Aorta (tissue), 5 donors: ENCODE data around the gene ABCB6. TPM values are rescaled to one million over a fixed set of nuclear protein-coding genes. Genes with fewer than 3 reads are reported as not detected.

Source experiments
- ATAC-seq: fragments of 200-7000 bp; cut with Tn5 transposase; one replicate; pipeline ENCODE4 v1.9.1; 2022; ENCODE audit warnings: moderate library complexity; ENCODE audit not compliant: low FRiP score
- DNase-seq, 2 donors: peaks; one replicate each; pipeline ENCODE4 v3.0.0-alpha.2; 2020
- H3K27ac ChIP-seq, 2 donors: one replicate each; pipeline ENCODE4 v1.5.1; 2013; ENCODE audit warnings: low read length in 2 of 2, mild to moderate bottlenecking in 2 of 2, moderate library complexity in 2 of 2, control low read depth in 1 of 2, inconsistent platforms in 1 of 2, low read depth in 1 of 2
- H3K27me3 ChIP-seq, 2 donors: one replicate each; pipeline ENCODE4 v1.6.1; 2013; ENCODE audit warnings: control low read depth in 1 of 2, low read length in 1 of 2, mild to moderate bottlenecking in 1 of 2, moderate library complexity in 1 of 2; ENCODE audit not compliant: insufficient read depth in 2 of 2, control insufficient read depth in 1 of 2
- H3K36me3 ChIP-seq, 2 donors: one replicate each; pipeline ENCODE4 v1.6.1; 2013; ENCODE audit warnings: control low read depth in 1 of 2, low read length in 1 of 2, mild to moderate bottlenecking in 1 of 2; ENCODE audit not compliant: insufficient read depth in 2 of 2, control insufficient read depth in 1 of 2
- H3K4me1 ChIP-seq, 2 donors: one replicate each; pipeline ENCODE4 v1.6.1; 2013; ENCODE audit warnings: low read length in 2 of 2, control low read depth in 1 of 2, mild to moderate bottlenecking in 1 of 2, moderate library complexity in 1 of 2; ENCODE audit not compliant: insufficient read depth in 2 of 2, control insufficient read depth in 1 of 2
- H3K4me3 ChIP-seq, 2 donors: one replicate each; pipeline ENCODE4 v1.5.1; 2013; ENCODE audit warnings: low read length in 2 of 2, control low read depth in 1 of 2, mild to moderate bottlenecking in 1 of 2
- H3K9me3 ChIP-seq: one replicate; pipeline ENCODE4 v1.6.1; 2013; ENCODE audit warnings: mild to moderate bottlenecking, low read length; ENCODE audit not compliant: control insufficient read depth
- WGBS, 2 donors: extraction: QIAGEN DNeasy Blood & Tissue Kit; methylation state at CpG; one replicate each; pipeline ENCODE4 v1.1.7; 2013; 5-methylcytosine and 5-hydroxymethylcytosine counted together
- intact Hi-C, 2 donors: fragments of 100-400 bp; cut with DNase I; formaldehyde crosslinking; loops; one replicate each; pipeline versions ENCODE4 v1.14.2 to v1.15.0; 2022
- polyA plus RNA-seq, 2 donors: library from polyadenylated mRNA; stranded (reverse); fragments of 200-250 nt; gene quantifications; one replicate each; pipeline ENCODE4 v1.2.3, GENCODE V29; 2013
- total RNA-seq, 2 donors: library from RNA; stranded (reverse); fragmentation: NEBNext Ultra II Directional; extraction: Animal tissue kit (Norgen Biotek cat#: 25700); gene quantifications; one replicate each; pipeline ENCODE4 v1.2.1, GENCODE V29; 2021
- donor health status: healthy with polysubstance abuse.
- donor health status: Bipolar disorder and iron deficiency.
- donor health status: DM: no; HTN: no; CAD: no.
- donor health status: DM: no; HTN: no; CAD: no.
- donor health status: DM: yes; HTN: yes; CAD: no.

Gene ABCB6
- total and polyA plus RNA-seq, 4 donors, result 16.5 to 72.5 (median 22.9) TPM

DNA sequence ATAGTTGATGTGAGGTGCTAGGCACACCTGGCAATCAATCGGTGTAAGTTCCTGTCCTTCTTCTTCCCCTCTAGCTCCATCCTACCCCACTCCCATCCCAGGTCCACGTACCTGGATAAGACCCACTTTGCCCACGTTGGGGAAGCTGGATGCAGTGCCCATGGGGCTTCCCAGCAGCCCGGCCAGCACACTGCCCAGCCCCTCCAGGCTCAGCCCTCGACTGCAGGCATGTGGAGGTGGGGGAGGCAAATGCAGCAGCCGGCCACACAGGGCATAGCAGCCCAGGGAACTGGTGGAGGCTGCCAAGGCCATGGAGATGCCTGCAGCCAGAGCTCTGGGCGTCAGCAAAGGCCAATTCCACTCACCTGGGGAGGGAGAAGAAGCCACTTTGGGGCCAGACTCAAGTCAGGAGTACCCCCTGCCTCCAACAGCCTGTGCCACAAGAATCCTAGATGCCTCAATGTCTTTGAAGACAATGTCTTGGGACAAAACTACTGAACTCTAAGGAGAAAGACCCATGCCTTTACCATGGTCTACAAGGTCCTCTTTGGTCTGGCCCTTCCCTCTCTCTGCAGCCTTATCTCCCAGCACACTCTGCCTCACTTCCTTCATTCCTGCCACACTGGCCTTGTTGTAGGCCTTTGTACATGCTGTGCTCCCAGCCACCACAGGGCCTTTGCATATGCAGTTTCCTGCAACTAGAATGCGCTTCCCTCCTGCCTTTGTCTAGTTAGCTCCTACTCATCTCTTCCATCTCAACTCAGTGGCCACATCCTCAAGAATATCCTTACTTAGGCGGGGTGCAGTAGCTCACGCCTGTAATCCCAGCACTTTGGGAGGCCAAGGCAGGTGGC, 53.5 kb downstream of the ABCB6 start:
- H3K27ac ChIP-seq, result no peak overlapping the region
- DNase-seq (no peak), ATAC-seq (no peak)

DNA sequence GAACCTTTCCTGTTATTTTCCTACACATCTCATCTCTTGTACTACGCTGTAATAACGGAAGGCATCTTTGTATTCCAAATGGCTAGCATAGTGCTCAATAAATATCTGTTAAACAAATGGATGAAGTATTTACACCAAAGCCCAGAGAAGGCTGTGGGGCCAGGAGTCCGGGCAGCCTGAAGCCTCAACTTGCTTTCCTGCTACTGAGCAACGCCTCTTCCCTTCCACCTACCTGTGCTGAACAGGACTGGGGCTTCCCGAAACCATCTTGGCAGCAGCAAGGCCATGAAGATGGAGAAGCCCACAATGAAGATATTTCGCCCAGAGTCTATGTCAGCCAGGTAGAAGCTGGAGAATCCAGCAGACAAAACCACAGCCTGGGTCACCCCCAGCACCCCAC, 55.6 kb downstream of the ABCB6 start:
- no peak overlapping the region for H3K4me3 ChIP-seq
- intact Hi-C loops, result loop anchor here in 1 of 2 donors (10.0 kb wide), 1 partner anchor 372 kb away; no protein-coding TSS in a partner anchor
- H3K36me3 ChIP-seq, result peaks cover 0 to under 1% of the 10 kb centered on the region in 2 donors
- no peaks in the 10 kb centered on the region for H3K27me3 ChIP-seq
- no peak overlapping the region for H3K27ac ChIP-seq
- H3K4me1 ChIP-seq, result no peaks in the 10 kb centered on the region
- no peaks in the 10 kb centered on the region for H3K9me3 ChIP-seq
- ATAC-seq (no peak), DNase-seq (no peak)
- 95 to 96% methylated on average over 6 of the region's 6 CpGs for WGBS, 2 donors

More for the DNA sequence above, 53.5 kb downstream of the ABCB6 start:
- Histone ChIP-seq H3K36me3 (no peaks in the 10 kb centered on the region), H3K4me3 (no peak overlapping the region), H3K4me1 (no peaks in the 10 kb centered on the region), H3K27me3 (no peaks in the 10 kb centered on the region), H3K9me3 (no peaks in the 10 kb centered on the region)
- WGBS, 2 donors, result 89 to 90% methylated on average over 10 of the region's 10 CpGs
- intact Hi-C loops, result loop anchor here in 1 of 2 donors (10.0 kb wide), 1 partner anchor 370 kb away; no protein-coding TSS in a partner anchor

- DNase-seq (no peak), ATAC-seq (no peak)
- H3K36me3 ChIP-seq, result peaks cover 0 to 5% of the 10 kb centered on the region in 2 donors
- intact Hi-C loops, result loop anchor here in 1 of 2 donors (2.0 to 10.0 kb wide), 2 partner anchors 58 to 374 kb away; partner anchors contain the start of gene ABCB6
- H3K9me3 ChIP-seq, result no peaks in the 10 kb centered on the region
- 81 to 83% methylated on average over 4 of the region's 4 CpGs for WGBS, 2 donors
- H3K27me3 ChIP-seq, result no peaks in the 10 kb centered on the region
- peak overlapping the region in 1 of 2 donors; percentile 52 for H3K27ac ChIP-seq
- peak overlapping the region in 1 of 2 donors; percentile 73 for H3K4me3 ChIP-seq
- H3K4me1 ChIP-seq, result no peaks in the 10 kb centered on the region
Observed at GRCh38 chr2:219161097-219161496, 57.7 kb downstream of the ABCB6 start.

- Histone ChIP-seq H3K4me3 (peak within 1 kb of the TSS; percentile 20 to 73), H3K36me3 (peaks cover 0 to 5% of the 10 kb centered on the region in 2 donors), H3K27ac (peak within 1 kb of the TSS in 1 of 2 donors; percentile 83), H3K4me1 (no peaks in the 10 kb centered on the region), H3K27me3 (no peaks in the 10 kb centered on the region), H3K9me3 (no peaks in the 10 kb centered on the region)
- peak; percentile 98 to 99 for DNase-seq
- ATAC-seq, result peak; percentile 98
- WGBS, 2 donors, result 1% methylated on average over 58 to 70 of the region's 70 CpGs
- intact Hi-C loops, result loop anchor here in 1 of 2 donors (1.0 to 10.0 kb wide), 3 partner anchors 58 to 374 kb away; partner anchors contain the start of gene ABCB6
Observed at GRCh38 chr2:219160186-219161017, 58.4 kb downstream of the ABCB6 start, which contains the start of gene NHEJ1. Gene NHEJ1, minus strand, starts transcription at chr2:219160815. Its CDS starts 2,453 bp downstream, at chr2:219158362.

Other genes starting within 250 kb of the ABCB6 start
- not detected for gene FEV, start 233.8 kb downstream of the ABCB6 start, total RNA-seq
- 1 to 10 TPM in 1 of 2 donors, not detected in 1; 1.9 TPM for gene FEV, start 233.8 kb downstream of the ABCB6 start, polyA plus RNA-seq
- gene CRYBA2, start 225.5 kb downstream of the ABCB6 start, total RNA-seq, result not detected
- not detected for gene CRYBA2, start 225.5 kb downstream of the ABCB6 start, polyA plus RNA-seq
- not detected for gene CFAP65, start 177.4 kb downstream of the ABCB6 start, total RNA-seq
- under 1 TPM in 1 of 2 donors, not detected in 1; 0.15 TPM for gene CFAP65, start 177.4 kb downstream of the ABCB6 start, polyA plus RNA-seq
- gene IHH, start 158.0 kb downstream of the ABCB6 start, total RNA-seq, result not detected
- 1 to 10 TPM in 1 of 2 donors, under 1 TPM in 1; 0.05 to 2.0 TPM for gene IHH, start 158.0 kb downstream of the ABCB6 start, polyA plus RNA-seq
- 1 to 10 TPM; 6.8 to 9.8 TPM for gene NHEJ1, start 58.1 kb downstream of the ABCB6 start, total RNA-seq
- gene NHEJ1, start 58.1 kb downstream of the ABCB6 start, polyA plus RNA-seq, result 1 to 10 TPM; 8.1 to 8.9 TPM
- 1 to 10 TPM; 3.5 to 7.3 TPM for gene SLC23A3, start 48.9 kb downstream of the ABCB6 start, total RNA-seq
- 1 to 10 TPM; 1.6 to 4.7 TPM for gene SLC23A3, start 48.9 kb downstream of the ABCB6 start, polyA plus RNA-seq
- 10 to 100 TPM; 36.9 to 50.0 TPM for gene CNPPD1, start 42.0 kb downstream of the ABCB6 start, total RNA-seq
- 10 to 100 TPM; 23.9 to 52.3 TPM for gene CNPPD1, start 42.0 kb downstream of the ABCB6 start, polyA plus RNA-seq
- gene RETREG2, start 40.7 kb downstream of the ABCB6 start, total RNA-seq, result 10 to 100 TPM; 48.0 to 70.6 TPM
- gene RETREG2, start 40.7 kb downstream of the ABCB6 start, polyA plus RNA-seq, result 10 to 100 TPM; 19.3 to 44.2 TPM
- 10 to 100 TPM; 40.7 to 43.6 TPM for gene ZFAND2B, start 12.2 kb downstream of the ABCB6 start, total RNA-seq
- 10 to 100 TPM; 30.2 to 73.4 TPM for gene ZFAND2B, start 12.2 kb downstream of the ABCB6 start, polyA plus RNA-seq
- 10 to 100 TPM; 33.9 to 36.3 TPM for gene ATG9A, start 10.7 kb upstream of the ABCB6 start, total RNA-seq
- 10 to 100 TPM in 1 of 2 donors, 1 to 10 TPM in 1; 9.6 to 36.6 TPM for gene ATG9A, start 10.7 kb upstream of the ABCB6 start, polyA plus RNA-seq
- gene ANKZF1, start 10.8 kb upstream of the ABCB6 start, total RNA-seq, result 10 to 100 TPM; 21.4 to 55.9 TPM
- 100 to 1,000 TPM in 1 of 2 donors, 10 to 100 TPM in 1; 12.9 to 101 TPM for gene ANKZF1, start 10.8 kb upstream of the ABCB6 start, polyA plus RNA-seq
- gene GLB1L, start 26.5 kb upstream of the ABCB6 start, total RNA-seq, result 1 to 10 TPM; 2.9 to 7.1 TPM
- 1 to 10 TPM; 2.7 to 3.8 TPM for gene GLB1L, start 26.5 kb upstream of the ABCB6 start, polyA plus RNA-seq
- 10 to 100 TPM; 19.7 to 22.6 TPM for gene STK16, start 26.5 kb upstream of the ABCB6 start, total RNA-seq
- gene STK16, start 26.5 kb upstream of the ABCB6 start, polyA plus RNA-seq, result 10 to 100 TPM; 26.8 to 37.2 TPM
- not detected for gene TUBA4B, start 34.3 kb upstream of the ABCB6 start, total RNA-seq
- under 1 TPM in 1 of 2 donors, not detected in 1; 0.28 TPM for gene TUBA4B, start 34.3 kb upstream of the ABCB6 start, polyA plus RNA-seq
- gene TUBA4A, start 35.0 kb upstream of the ABCB6 start, total RNA-seq, result 10 to 100 TPM; 44.3 to 59.2 TPM
- gene TUBA4A, start 35.0 kb upstream of the ABCB6 start, polyA plus RNA-seq, result 10 to 100 TPM; 20.3 to 48.3 TPM
- gene DNAJB2, start 60.4 kb upstream of the ABCB6 start, total RNA-seq, result 10 to 100 TPM; 54.4 to 54.7 TPM
- 10 to 100 TPM; 45.0 to 58.6 TPM for gene DNAJB2, start 60.4 kb upstream of the ABCB6 start, polyA plus RNA-seq
- gene PTPRN, start 90.4 kb upstream of the ABCB6 start, total RNA-seq, result under 1 TPM in 1 of 2 donors, not detected in 1; 0.39 TPM
- not detected for gene PTPRN, start 90.4 kb upstream of the ABCB6 start, polyA plus RNA-seq
- gene RESP18, start 113.8 kb upstream of the ABCB6 start, total RNA-seq, result not detected
- not detected for gene RESP18, start 113.8 kb upstream of the ABCB6 start, polyA plus RNA-seq
- gene DNPEP, start 169.0 kb upstream of the ABCB6 start, total RNA-seq, result 10 to 100 TPM; 40.8 to 60.2 TPM
- gene DNPEP, start 169.0 kb upstream of the ABCB6 start, polyA plus RNA-seq, result 100 to 1,000 TPM in 1 of 2 donors, 10 to 100 TPM in 1; 64.7 to 127 TPM
- gene DES, start 199.4 kb upstream of the ABCB6 start, total RNA-seq, result 100 to 1,000 TPM; 282 to 314 TPM
- gene DES, start 199.4 kb upstream of the ABCB6 start, polyA plus RNA-seq, result 100 to 1,000 TPM in 1 of 2 donors, 10 to 100 TPM in 1; 22.5 to 145 TPM
- 100 to 1,000 TPM; 261 to 453 TPM for gene SPEG, start 215.9 kb upstream of the ABCB6 start, total RNA-seq
- 1,000 to 10,000 TPM in 1 of 2 donors, 10 to 100 TPM in 1; 81.6 to 1,108 TPM for gene SPEG, start 215.9 kb upstream of the ABCB6 start, polyA plus RNA-seq